ENCODE data around the gene MRRF. TPM values are rescaled to one million over a fixed set of nuclear protein-coding genes. Genes with fewer than 3 reads are reported as not detected.

The MRRF gene
- total RNA-seq, 3 donors from 2014 or later: 32.5 to 55.3 (median 44.9) TPM

DNA sequence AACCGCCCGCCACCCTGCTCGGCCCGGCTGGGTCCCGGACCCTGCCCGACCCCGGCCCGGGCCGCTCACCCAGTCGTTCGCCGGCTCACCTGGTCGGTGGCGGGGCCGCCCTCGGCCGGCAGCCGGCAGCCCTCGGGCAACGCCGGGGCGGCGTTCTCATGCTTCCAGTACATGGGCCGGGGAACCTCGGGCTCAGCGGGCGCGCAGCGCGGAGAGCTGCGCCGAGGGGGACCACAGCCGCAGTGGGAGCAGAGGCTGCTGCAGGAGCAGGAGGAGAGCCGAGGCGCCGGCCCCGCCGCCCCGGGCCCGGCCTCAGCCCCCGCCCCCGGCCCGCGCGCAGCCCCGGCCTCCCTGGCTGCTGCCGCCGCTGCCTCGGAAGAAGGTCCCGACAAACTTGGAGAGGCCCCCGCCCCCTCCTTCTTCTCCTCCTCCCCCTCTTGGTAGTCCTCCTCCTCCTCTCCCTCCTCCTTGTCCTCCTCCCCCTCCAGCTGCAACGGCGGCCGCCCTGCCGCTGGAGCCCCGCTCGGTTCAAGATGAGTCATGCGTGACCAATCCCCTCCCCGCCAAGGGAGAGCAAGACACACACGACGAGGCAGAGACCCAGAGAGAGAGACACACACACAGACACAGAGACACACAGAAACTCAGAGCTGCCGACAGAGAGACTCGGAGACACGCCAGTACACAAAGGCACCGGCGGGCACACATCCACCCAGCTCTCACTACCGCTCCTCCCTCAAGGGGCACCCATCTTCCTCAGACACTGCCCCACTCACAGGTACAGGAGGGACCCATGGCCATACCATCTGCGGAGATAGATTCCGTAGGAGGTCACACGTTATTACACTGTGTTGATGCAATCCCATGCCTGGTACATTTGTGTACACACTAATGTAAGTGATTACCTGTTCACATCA is 35.9 kb upstream of the MRRF start, which contains the start of gene LHX6:
TSS of gene LHX6 (minus strand) at position 390 of the 917 bp plus-strand sequence. CDS start at position 173, 217 bp downstream.
- intact Hi-C loops (cut with DNase I; ENCODE audit: low total_unique reads): no loop called here

DNA sequence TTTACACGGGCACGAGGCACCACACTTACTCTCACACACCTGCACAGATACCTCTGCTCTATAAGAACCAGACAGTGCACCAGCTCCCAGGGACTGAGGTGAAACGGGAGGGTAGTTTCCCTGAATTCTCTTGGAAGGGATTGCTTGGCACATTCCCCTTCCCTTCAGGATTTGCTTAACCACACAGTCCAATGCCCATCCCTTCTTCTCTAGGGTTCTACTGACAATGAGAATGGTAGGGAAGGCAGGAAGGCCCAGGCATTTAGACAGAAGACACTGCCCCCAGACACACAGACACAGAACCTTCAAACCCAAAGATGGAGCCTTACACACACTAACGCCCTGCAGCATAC is 35.2 kb upstream of the MRRF start:
- Histone ChIP-seq H3K36me3 (no peaks in the 10 kb centered on the region), H3K4me3 (no peak overlapping the region), H3K9me3 (no peaks in the 10 kb centered on the region), H3K27ac (no peak overlapping the region), H3K4me1 (peaks cover 3 to 5% of the 10 kb centered on the region in 2 donors), H3K27me3 (peaks cover 13 to 70% of the 10 kb centered on the region in 2 donors)
- intact Hi-C loops (cut with DNase I; ENCODE audit: low total_unique reads): no loop called here
- TF ChIP-seq POLR2A (IDR thresholded peaks at IDR 0.05) (no peak), POLR2AphosphoS5 (IDR thresholded peaks at IDR 0.05) (no peak)
- TF ChIP-seq, protein P1, sequence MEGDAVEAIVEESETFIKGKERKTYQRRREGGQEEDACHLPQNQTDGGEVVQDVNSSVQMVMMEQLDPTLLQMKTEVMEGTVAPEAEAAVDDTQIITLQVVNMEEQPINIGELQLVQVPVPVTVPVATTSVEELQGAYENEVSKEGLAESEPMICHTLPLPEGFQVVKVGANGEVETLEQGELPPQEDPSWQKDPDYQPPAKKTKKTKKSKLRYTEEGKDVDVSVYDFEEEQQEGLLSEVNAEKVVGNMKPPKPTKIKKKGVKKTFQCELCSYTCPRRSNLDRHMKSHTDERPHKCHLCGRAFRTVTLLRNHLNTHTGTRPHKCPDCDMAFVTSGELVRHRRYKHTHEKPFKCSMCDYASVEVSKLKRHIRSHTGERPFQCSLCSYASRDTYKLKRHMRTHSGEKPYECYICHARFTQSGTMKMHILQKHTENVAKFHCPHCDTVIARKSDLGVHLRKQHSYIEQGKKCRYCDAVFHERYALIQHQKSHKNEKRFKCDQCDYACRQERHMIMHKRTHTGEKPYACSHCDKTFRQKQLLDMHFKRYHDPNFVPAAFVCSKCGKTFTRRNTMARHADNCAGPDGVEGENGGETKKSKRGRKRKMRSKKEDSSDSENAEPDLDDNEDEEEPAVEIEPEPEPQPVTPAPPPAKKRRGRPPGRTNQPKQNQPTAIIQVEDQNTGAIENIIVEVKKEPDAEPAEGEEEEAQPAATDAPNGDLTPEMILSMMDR (IDR thresholded peaks at IDR 0.05): no peak
- no peak for DNase-seq (ENCODE audit: low spot score in 2 of 2)

More for the DNA sequence above, 35.9 kb upstream of the MRRF start, which contains the start of gene LHX6:
- Histone ChIP-seq H3K27ac (no peak within 1 kb of the TSS), H3K36me3 (no peaks in the 10 kb centered on the region), H3K4me1 (peaks cover 3 to 5% of the 10 kb centered on the region in 2 donors), H3K27me3 (peaks cover 13 to 75% of the 10 kb centered on the region in 2 donors), H3K9me3 (no peaks in the 10 kb centered on the region), H3K4me3 (peak within 1 kb of the TSS; percentile 43 to 71 (median 46))
- TF ChIP-seq, protein P1 (IDR thresholded peaks at IDR 0.05): no peak
- no peak for TF ChIP-seq POLR2AphosphoS5 (IDR thresholded peaks at IDR 0.05)
- TF ChIP-seq POLR2A (IDR thresholded peaks at IDR 0.05): no peak
- no peak for DNase-seq (ENCODE audit: low spot score in 2 of 2)

DNA sequence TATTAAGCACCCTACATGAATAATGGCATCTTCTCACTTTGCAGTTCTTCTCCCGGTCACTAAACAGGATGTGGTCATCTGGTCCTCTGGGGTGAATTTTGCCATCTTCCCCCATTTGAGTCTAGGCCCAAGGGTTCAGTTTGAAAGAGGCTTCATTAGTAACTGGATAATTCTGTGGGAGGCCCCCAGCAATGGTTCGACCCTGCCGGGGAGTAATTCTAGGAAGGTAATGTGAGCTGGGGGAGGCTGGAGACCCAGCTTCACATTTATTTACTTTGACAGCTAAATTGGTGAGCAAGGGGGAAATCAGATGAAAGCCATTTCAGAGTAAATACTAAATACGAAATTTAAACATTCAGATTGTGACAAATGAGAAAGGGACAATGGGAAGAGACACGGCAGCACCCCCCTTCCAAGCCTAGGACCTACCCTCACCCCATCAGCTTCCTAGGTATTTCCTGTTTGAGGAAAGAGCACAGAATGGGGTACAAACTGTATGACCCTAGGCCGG is 31.8 kb upstream of the MRRF start:
- no peaks in the 10 kb centered on the region for H3K9me3 ChIP-seq
- H3K27me3 ChIP-seq: peaks cover 6 to 36% of the 10 kb centered on the region in 2 donors
- no peak overlapping the region for H3K4me3 ChIP-seq
- intact Hi-C loops (cut with DNase I; ENCODE audit: low total_unique reads): no loop called here
- no peaks in the 10 kb centered on the region for H3K36me3 ChIP-seq
- no peak overlapping the region for H3K27ac ChIP-seq
- peaks cover 3 to 5% of the 10 kb centered on the region in 2 donors for H3K4me1 ChIP-seq
- DNase-seq (ENCODE audit: low spot score in 2 of 2): no peak
- TF ChIP-seq, protein P1 (IDR thresholded peaks at IDR 0.05): no peak
- TF ChIP-seq POLR2A (IDR thresholded peaks at IDR 0.05): no peak
- TF ChIP-seq POLR2AphosphoS5 (IDR thresholded peaks at IDR 0.05): no peak

DNA sequence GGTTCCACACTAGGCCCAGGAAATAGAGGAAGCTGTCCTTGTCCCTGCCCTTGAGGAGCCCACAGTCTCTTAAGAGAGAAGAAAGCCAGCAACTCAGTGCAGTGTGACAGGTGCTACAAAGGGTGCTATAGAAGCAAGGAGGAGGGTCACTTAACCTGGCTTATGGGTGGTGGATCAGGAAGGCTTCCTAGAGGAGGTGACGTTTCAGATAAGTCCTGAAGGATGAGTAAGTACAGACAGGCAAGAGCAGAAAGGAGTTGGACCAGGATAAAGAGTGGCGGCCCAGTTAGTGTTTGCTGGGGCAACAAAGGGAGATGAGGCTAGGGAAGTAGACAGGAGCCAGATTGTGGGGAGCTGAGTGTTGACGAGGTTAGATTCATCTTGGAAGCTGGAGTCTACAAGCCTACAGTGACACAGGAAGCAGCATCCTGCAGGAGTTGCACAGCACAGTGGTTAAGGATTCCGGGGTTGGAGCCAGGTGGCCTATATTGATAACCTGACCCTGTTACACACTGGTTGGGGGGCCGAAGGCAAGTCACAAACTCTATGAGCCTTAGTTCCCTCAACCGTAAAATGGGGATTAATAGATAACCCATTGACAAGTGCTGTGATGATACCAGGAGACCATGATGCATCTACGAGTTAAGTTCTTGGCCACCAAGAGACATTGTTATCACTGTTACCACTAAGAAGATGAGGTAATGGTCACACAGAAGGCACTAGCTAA is 30.5 kb upstream of the MRRF start:
- no peaks in the 10 kb centered on the region for H3K4me1 ChIP-seq
- H3K4me3 ChIP-seq: no peak overlapping the region
- DNase-seq (ENCODE audit: low spot score in 2 of 2): no peak
- no peak overlapping the region for H3K27ac ChIP-seq
- TF ChIP-seq POLR2AphosphoS5 (IDR thresholded peaks at IDR 0.05) (no peak), POLR2A (IDR thresholded peaks at IDR 0.05) (no peak)
- TF ChIP-seq, protein P1 (IDR thresholded peaks at IDR 0.05): no peak
- intact Hi-C loops (cut with DNase I; ENCODE audit: low total_unique reads): no loop called here
- no peaks in the 10 kb centered on the region for H3K36me3 ChIP-seq
- H3K9me3 ChIP-seq: no peaks in the 10 kb centered on the region
- H3K27me3 ChIP-seq: peaks cover 0 to 24% of the 10 kb centered on the region in 2 donors
